CD4-positive, alpha-beta T cell (primary cell): ENCODE measurements around the gene NCKAP5. TPM values are rescaled to one million over a fixed set of nuclear protein-coding genes. Genes with fewer than 3 reads are reported as not detected.

ENCODE experiments used
- ATAC-seq: fragments of 200-7000 bp; cut with Tn5 transposase; one replicate; pipeline ENCODE4 v1.10.0; 2022; ENCODE audit warnings: mild to moderate bottlenecking; ENCODE audit not compliant: poor library complexity
- CTCF ChIA-PET: fragments of 350-600 bp; sonication (Branson Sonifier 250); formaldehyde crosslinking; loops from one replicate; lab custom pipeline; 2021; ENCODE audit warnings: antibody characterized with exemption, inconsistent platforms; lab: Charles Lee
- POLR2A ChIA-PET: fragments of 350-600 bp; sonication (Branson Sonifier 250); formaldehyde crosslinking; loops from one replicate; lab custom pipeline; 2021; ENCODE audit warnings: antibody characterized with exemption, inconsistent platforms; lab: Charles Lee
- DNase-seq, 14 experiments: peaks; one replicate each; pipeline ENCODE4 v3.0.0-alpha.2; 2013 to 2020; ENCODE audit warnings: mixed read lengths in 2 of 14
- H3K27ac ChIP-seq, 2 donors: one replicate each; pipeline versions ENCODE4 v1.5.1 to v1.7.0; 2013; ENCODE audit warnings: low read length in 2 of 2, low read depth in 1 of 2, mild to moderate bottlenecking in 1 of 2
- H3K27me3 ChIP-seq, 2 experiments: 1 replicate in 1 of 2; 2 replicates in 1 of 2; pipeline versions ENCODE4 v1.6.1 to v1.7.0; 2013; ENCODE audit warnings: low read length in 2 of 2, control low read depth in 1 of 2, mild to moderate bottlenecking in 1 of 2, moderate library complexity in 1 of 2; ENCODE audit not compliant: insufficient read depth in 2 of 2, control insufficient read depth in 1 of 2
- H3K36me3 ChIP-seq: one replicate; pipeline ENCODE4 v1.6.1; 2013; ENCODE audit warnings: low read length, control low read depth; ENCODE audit not compliant: insufficient read depth
- H3K4me1 ChIP-seq: one replicate; pipeline ENCODE4 v1.6.1; 2013; ENCODE audit warnings: low read length, control low read depth; ENCODE audit not compliant: insufficient read depth
- H3K4me3 ChIP-seq: one replicate; pipeline ENCODE4 v1.5.1; 2013; ENCODE audit warnings: mild to moderate bottlenecking, low read length, moderate library complexity
- H3K9me3 ChIP-seq, 2 experiments: 1 replicate in 1 of 2; 2 replicates in 1 of 2; pipeline versions ENCODE4 v1.6.1 to v1.7.0; 2013; ENCODE audit warnings: low read length in 2 of 2, mild to moderate bottlenecking in 2 of 2, control low read depth in 1 of 2, moderate library complexity in 1 of 2; ENCODE audit not compliant: control insufficient read depth in 1 of 2, insufficient read depth in 1 of 2
- H3K27ac Mint-ChIP-seq: one replicate; pipeline ENCODE4 v1.8.0; 2020; ENCODE audit warnings: mixed read lengths
- H3K27me3 Mint-ChIP-seq: one replicate; pipeline ENCODE4 v1.8.0; 2021; ENCODE audit warnings: mixed read lengths
- H3K36me3 Mint-ChIP-seq: one replicate; pipeline ENCODE4 v1.8.0; 2021; ENCODE audit warnings: low read depth, mixed read lengths
- H3K4me1 Mint-ChIP-seq: one replicate; pipeline ENCODE4 v1.8.0; 2021; ENCODE audit warnings: low read depth, mixed read lengths
- H3K4me3 Mint-ChIP-seq: one replicate; pipeline ENCODE4 v1.8.0; 2020; ENCODE audit warnings: mild to moderate bottlenecking, mixed read lengths
- H3K9me3 Mint-ChIP-seq: one replicate; pipeline ENCODE4 v1.8.0; 2020; ENCODE audit warnings: mixed read lengths
- CTCF ChIP-seq: fragments of 200-600 bp; IDR thresholded peaks from one replicate; pipeline ENCODE4 v1.8.0; 2022; ENCODE audit warnings: antibody characterized with exemption, mild to moderate bottlenecking
- intact Hi-C, 2 experiments: fragments of 100-400 bp; cut with DNase I in 1 of 2; cut with micrococcal nuclease in 1 of 2; formaldehyde crosslinking; loops; one replicate each; pipeline versions ENCODE4 v1.15.1 to v1.9.0; 2023 to 2025; cut with DNase I, micrococcal nuclease
- total RNA-seq, 174 experiments: library from RNA in 2 of 174; stranded (reverse) in 2 of 174; gene quantifications; one replicate each; pipeline ENCODE4 v1.2.3 and lab custom pipeline; 2021 to 2026

The NCKAP5 gene
- total RNA-seq, 2 experiments from 2014 or later: not detected

DNA sequence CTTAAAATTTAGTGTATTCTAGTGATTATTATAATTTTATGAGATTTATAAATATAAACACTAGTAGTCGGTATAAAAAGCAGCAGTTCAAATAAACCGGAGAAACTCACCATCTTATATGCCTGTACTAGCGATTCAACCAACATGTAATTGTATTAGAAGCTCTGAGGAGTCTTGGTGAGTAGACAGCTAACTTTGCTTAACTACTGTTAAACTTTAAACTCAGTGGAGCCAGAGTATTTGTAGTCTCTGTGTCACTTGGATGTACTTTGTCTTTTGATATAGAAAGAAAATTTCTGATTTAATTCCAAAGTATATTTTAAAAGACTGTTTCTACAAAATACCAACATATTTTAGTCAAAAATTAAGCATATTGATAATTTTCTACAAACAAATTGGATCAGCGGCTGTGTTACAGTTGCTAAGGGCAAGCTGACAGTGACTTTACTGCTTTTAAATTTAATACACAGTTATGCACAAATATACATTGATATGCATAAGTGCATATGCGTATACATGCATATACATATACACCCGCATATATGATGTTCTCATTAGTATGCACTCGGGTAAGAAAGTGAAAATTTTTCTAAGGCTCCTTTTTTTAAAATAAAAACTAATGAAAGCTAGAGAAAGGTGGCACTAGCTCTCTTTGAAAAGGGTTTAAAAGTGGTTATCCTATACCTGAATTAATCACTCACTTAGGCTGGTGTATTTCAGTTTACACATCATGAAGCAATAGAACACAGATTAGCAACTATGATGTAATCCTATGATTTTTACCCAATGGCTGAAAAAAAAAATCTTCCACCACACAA, 374.5 kb downstream of the NCKAP5 start:
- POLR2A ChIA-PET: no interaction called here

DNA sequence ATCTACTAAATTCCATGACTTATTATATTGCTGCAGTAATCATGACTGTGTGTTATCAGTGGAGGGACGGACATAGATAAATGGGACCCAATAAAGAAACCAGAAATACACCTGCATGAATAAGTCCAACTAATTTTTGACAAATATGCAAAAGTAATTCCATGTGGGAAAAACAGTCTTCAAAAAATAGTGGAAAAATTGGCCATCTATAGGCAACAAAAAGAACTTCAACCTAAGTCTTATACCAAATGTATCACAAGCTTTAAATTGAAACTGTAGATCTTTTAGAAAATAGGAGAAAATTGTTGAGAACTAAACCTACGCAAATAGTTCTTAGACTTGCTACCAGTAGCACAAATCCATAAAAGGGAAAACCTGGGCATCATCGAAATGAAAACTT, 376.2 kb downstream of the NCKAP5 start:
- ChIA-PET CTCF (no interaction called here), POLR2A (no interaction called here)
- TF ChIP-seq CTCF: no peak
- no peak overlapping the region for H3K27ac Mint-ChIP-seq
- no peaks in the 10 kb centered on the region for H3K36me3 Mint-ChIP-seq
- H3K27ac ChIP-seq: no peak overlapping the region
- ATAC-seq (no peak), DNase-seq (no peak)
- H3K27me3 ChIP-seq: no peaks in the 10 kb centered on the region
- H3K9me3 Mint-ChIP-seq: peaks cover 6% of the 10 kb centered on the region
- H3K4me3 Mint-ChIP-seq: no peak overlapping the region
- H3K27me3 Mint-ChIP-seq: no peaks in the 10 kb centered on the region
- H3K4me1 ChIP-seq: no peaks in the 10 kb centered on the region
- H3K4me1 Mint-ChIP-seq: no peaks in the 10 kb centered on the region
- peaks cover 0 to 3% of the 10 kb centered on the region in 2 experiments for H3K9me3 ChIP-seq
- intact Hi-C loops: no loop called here
- H3K36me3 ChIP-seq: no peaks in the 10 kb centered on the region
- no peak overlapping the region for H3K4me3 ChIP-seq

More for the DNA sequence above, 374.5 kb downstream of the NCKAP5 start:
- no peaks in the 10 kb centered on the region for H3K27me3 Mint-ChIP-seq
- Histone ChIP-seq H3K4me1 (no peaks in the 10 kb centered on the region), H3K9me3 (peaks cover 0 to 3% of the 10 kb centered on the region in 2 experiments), H3K4me3 (no peak overlapping the region), H3K27me3 (no peaks in the 10 kb centered on the region), H3K27ac (no peak overlapping the region), H3K36me3 (no peaks in the 10 kb centered on the region)
- peaks cover 6% of the 10 kb centered on the region for H3K9me3 Mint-ChIP-seq
- H3K4me3 Mint-ChIP-seq: no peak overlapping the region
- H3K4me1 Mint-ChIP-seq: no peaks in the 10 kb centered on the region
- CTCF ChIA-PET: no interaction called here
- H3K27ac Mint-ChIP-seq: no peak overlapping the region
- no peak for DNase-seq
- no peak for TF ChIP-seq CTCF
- intact Hi-C loops: no loop called here
- no peaks in the 10 kb centered on the region for H3K36me3 Mint-ChIP-seq
- ATAC-seq: no peak

- Mint-ChIP-seq H3K36me3 (no peaks in the 10 kb centered on the region), H3K9me3 (peaks cover 4% of the 10 kb centered on the region), H3K4me1 (no peaks in the 10 kb centered on the region), H3K27me3 (no peaks in the 10 kb centered on the region), H3K4me3 (no peak overlapping the region), H3K27ac (no peak overlapping the region)
- Histone ChIP-seq H3K9me3 (no peaks in the 10 kb centered on the region), H3K36me3 (no peaks in the 10 kb centered on the region), H3K4me3 (no peak overlapping the region), H3K27ac (no peak overlapping the region), H3K4me1 (no peaks in the 10 kb centered on the region), H3K27me3 (no peaks in the 10 kb centered on the region)
- no peak for TF ChIP-seq CTCF
- intact Hi-C loops: no loop called here
- DNase-seq (no peak), ATAC-seq (no peak)
- ChIA-PET CTCF (no interaction called here), POLR2A (no interaction called here)
Observed at GRCh38 chr2:133177196-133177595, 391.1 kb downstream of the NCKAP5 start.
